Osteocyte (in vitro differentiated cells): ENCODE results near the gene HDHD3. TPM values are rescaled to one million over a fixed set of nuclear protein-coding genes. Genes with fewer than 3 reads are reported as not detected.

Experiments
- DNase-seq: peaks from one replicate; pipeline ENCODE4 v3.0.0; 2021; ENCODE audit warnings: mixed read lengths; ENCODE audit not compliant: unreplicated experiment; ENCODE audit errors: extremely low spot score
- H3K27ac Mint-ChIP-seq: one replicate; pipeline ENCODE4 v1.8.0; 2021; ENCODE audit warnings: mild to moderate bottlenecking, mixed read lengths; ENCODE audit not compliant: unreplicated experiment
- H3K27me3 Mint-ChIP-seq: one replicate; pipeline ENCODE4 v1.8.0; 2021; ENCODE audit warnings: mixed read lengths; ENCODE audit not compliant: unreplicated experiment
- H3K36me3 Mint-ChIP-seq: one replicate; pipeline ENCODE4 v1.8.0; 2021; ENCODE audit warnings: mixed read lengths; ENCODE audit not compliant: unreplicated experiment
- H3K4me1 Mint-ChIP-seq: one replicate; pipeline ENCODE4 v1.8.0; 2021; ENCODE audit warnings: mixed read lengths; ENCODE audit not compliant: unreplicated experiment
- H3K4me3 Mint-ChIP-seq: one replicate; pipeline ENCODE4 v1.8.0; 2021; ENCODE audit warnings: mild to moderate bottlenecking, moderate library complexity, mixed read lengths; ENCODE audit not compliant: unreplicated experiment
- H3K9me3 Mint-ChIP-seq: one replicate; pipeline ENCODE4 v1.8.0; 2021; ENCODE audit warnings: mixed read lengths; ENCODE audit not compliant: unreplicated experiment
- CTCF ChIP-seq: fragments of 200-600 bp; sonication (generic); IDR thresholded peaks from 2 replicates; pipeline ENCODE4 v1.5.0; 2021; ENCODE audit warnings: antibody characterized with exemption, mild to moderate bottlenecking, moderate library complexity
- total RNA-seq: library from RNA; stranded (reverse); gene quantifications from 2 replicates; pipeline ENCODE4 v1.2.1, GENCODE V29; 2021

The HDHD3 gene
- total RNA-seq, 1 donor from 2014 or later = 12.7 TPM

GRCh38 chr9:113361304-113362018, 15.3 kb downstream of the HDHD3 start:
- DNase-seq = no peak
- H3K27me3 Mint-ChIP-seq = peaks cover 11% of the 10 kb centered on the region
- H3K36me3 Mint-ChIP-seq = no peaks in the 10 kb centered on the region
- no peak overlapping the region for H3K27ac Mint-ChIP-seq
- H3K4me1 Mint-ChIP-seq = peaks cover 10% of the 10 kb centered on the region
- TF ChIP-seq CTCF = no peak
- no peak overlapping the region for H3K4me3 Mint-ChIP-seq
- no peaks in the 10 kb centered on the region for H3K9me3 Mint-ChIP-seq

- no peak for DNase-seq
- Mint-ChIP-seq H3K27me3 (peaks cover 21% of the 10 kb centered on the region), H3K36me3 (no peaks in the 10 kb centered on the region), H3K9me3 (no peaks in the 10 kb centered on the region), H3K27ac (no peak overlapping the region), H3K4me3 (no peak overlapping the region), H3K4me1 (peaks cover 10% of the 10 kb centered on the region)
- TF ChIP-seq CTCF = no peak
Measured at GRCh38 chr9:113360242-113360842, 16.4 kb downstream of the HDHD3 start.

GRCh38 chr9:113359385-113359784, 17.4 kb downstream of the HDHD3 start:
- no peak overlapping the region for H3K4me3 Mint-ChIP-seq
- H3K27me3 Mint-ChIP-seq = peaks cover 31% of the 10 kb centered on the region
- no peaks in the 10 kb centered on the region for H3K36me3 Mint-ChIP-seq
- DNase-seq = no peak
- TF ChIP-seq CTCF = no peak
- peaks cover 10% of the 10 kb centered on the region for H3K4me1 Mint-ChIP-seq
- no peaks in the 10 kb centered on the region for H3K9me3 Mint-ChIP-seq
- H3K27ac Mint-ChIP-seq = no peak overlapping the region

GRCh38 chr9:113356686-113357292, 20.0 kb downstream of the HDHD3 start:
- H3K9me3 Mint-ChIP-seq = no peaks in the 10 kb centered on the region
- no peak for DNase-seq
- H3K27me3 Mint-ChIP-seq = peaks cover 51% of the 10 kb centered on the region
- no peak overlapping the region for H3K4me3 Mint-ChIP-seq
- peaks cover 10% of the 10 kb centered on the region for H3K4me1 Mint-ChIP-seq
- no peaks in the 10 kb centered on the region for H3K36me3 Mint-ChIP-seq
- TF ChIP-seq CTCF = no peak
- no peak overlapping the region for H3K27ac Mint-ChIP-seq

- H3K27ac Mint-ChIP-seq = no peak overlapping the region
- H3K9me3 Mint-ChIP-seq = no peaks in the 10 kb centered on the region
- no peaks in the 10 kb centered on the region for H3K36me3 Mint-ChIP-seq
- no peak for TF ChIP-seq CTCF
- DNase-seq = no peak
- H3K4me3 Mint-ChIP-seq = no peak overlapping the region
- H3K4me1 Mint-ChIP-seq = peaks cover 10% of the 10 kb centered on the region
- peaks cover 66% of the 10 kb centered on the region for H3K27me3 Mint-ChIP-seq
Measured at GRCh38 chr9:113355040-113355596, 21.7 kb downstream of the HDHD3 start.
